SK-N-SH treated with all-trans-retinoic acid at 6 μM for 48 hours (cell line): ENCODE measurements around the gene SVOP.
"Not testable (repeated sequence)": the region's sequence is repeated elsewhere in the genome, so short reads cannot be mapped to it uniquely, and the experiment has no call there.

Experiments used
- ATAC-seq: fragments of 200-7000 bp; cut with Tn5 transposase; 3 replicates; pipeline ENCODE4 v1.9.1; 2020; ENCODE audit warnings: mild to moderate bottlenecking, moderate library complexity
- ARNTL ChIP-seq: fragments of 450-650 bp; formaldehyde crosslinking; IDR thresholded peaks from 2 replicates; pipeline ENCODE4 v1.5.0; 2020; ENCODE audit warnings: low read depth, mild to moderate bottlenecking, moderate library complexity, borderline replicate concordance
- BACH2 ChIP-seq: fragments of 250-450 bp; sonication (Bioruptor Pico); IDR thresholded peaks from 2 replicates; pipeline ENCODE4 v1.9.0; 2021; ENCODE audit warnings: mild to moderate bottlenecking, borderline replicate concordance
- CSDC2 ChIP-seq: fragments of 250-450 bp; sonication (Bioruptor Pico); IDR thresholded peaks from 2 replicates; pipeline ENCODE4 v1.5.0; 2020; ENCODE audit warnings: mild to moderate bottlenecking, moderate library complexity
- ESRRG ChIP-seq: fragments of 250-450 bp; sonication (Bioruptor Pico); IDR thresholded peaks from 2 replicates; pipeline ENCODE4 v1.6.1; 2021; ENCODE audit warnings: mild to moderate bottlenecking
- GLIS3 ChIP-seq: fragments of 250-450 bp; sonication (Bioruptor Pico); IDR thresholded peaks from 2 replicates; pipeline ENCODE4 v1.5.0; 2020; ENCODE audit warnings: mild to moderate bottlenecking, moderate library complexity
- ISL1 ChIP-seq: fragments of 250-450 bp; sonication (Bioruptor Pico); IDR thresholded peaks from 2 replicates; pipeline ENCODE4 v2.1.2; 2022; ENCODE audit warnings: mild to moderate bottlenecking, moderate library complexity
- OSR1 ChIP-seq: fragments of 250-450 bp; sonication (Bioruptor Pico); IDR thresholded peaks from 2 replicates; pipeline ENCODE4 v1.8.0; 2022; ENCODE audit warnings: moderate library complexity, mild to moderate bottlenecking, inconsistent platforms
- PATZ1 ChIP-seq: fragments of 250-450 bp; sonication (Bioruptor Pico); IDR thresholded peaks from 2 replicates; pipeline ENCODE4 v1.8.0; 2020; ENCODE audit warnings: mild to moderate bottlenecking, moderate library complexity, borderline replicate concordance
- PPARA ChIP-seq: fragments of 250-450 bp; sonication (Bioruptor Pico); IDR thresholded peaks from 2 replicates; pipeline ENCODE4 v1.5.0; 2020; ENCODE audit warnings: mild to moderate bottlenecking, borderline replicate concordance
- RARB ChIP-seq: fragments of 250-450 bp; sonication (Bioruptor Pico); IDR thresholded peaks from 2 replicates; pipeline ENCODE4 v1.8.0; 2021; ENCODE audit warnings: mild to moderate bottlenecking, moderate library complexity
- SNAI2 ChIP-seq: fragments of 250-450 bp; sonication (Bioruptor Pico); IDR thresholded peaks from 2 replicates; pipeline ENCODE4 v1.5.0; 2020; ENCODE audit warnings: mild to moderate bottlenecking, moderate library complexity
- TCF4 ChIP-seq: fragments of 250-450 bp; sonication (Bioruptor Pico); IDR thresholded peaks from 2 replicates; pipeline ENCODE4 v1.8.0; 2021; ENCODE audit warnings: mild to moderate bottlenecking, moderate library complexity, borderline replicate concordance
- TOX ChIP-seq: fragments of 250-450 bp; sonication (Bioruptor Pico); IDR thresholded peaks from 2 replicates; pipeline ENCODE4 v1.8.0; 2021; ENCODE audit warnings: mild to moderate bottlenecking, moderate library complexity, borderline replicate concordance
- TSHZ2 ChIP-seq: fragments of 250-450 bp; sonication (Bioruptor Pico); IDR thresholded peaks from 2 replicates; pipeline ENCODE4 v1.5.0; 2020; ENCODE audit warnings: mild to moderate bottlenecking, moderate library complexity
- ZC3H10 ChIP-seq: fragments of 250-450 bp; sonication (Bioruptor Pico); IDR thresholded peaks from 2 replicates; pipeline ENCODE4 v1.5.1; 2021; ENCODE audit warnings: mild to moderate bottlenecking, moderate library complexity
- ZFP30 ChIP-seq: fragments of 450-650 bp; formaldehyde crosslinking; IDR thresholded peaks from 2 replicates; pipeline ENCODE4 v1.5.0; 2022; ENCODE audit warnings: mild to moderate bottlenecking, moderate library complexity
- ZNF565 ChIP-seq: fragments of 450-650 bp; formaldehyde crosslinking; conservative IDR thresholded peaks from 2 replicates; pipeline ENCODE4 v1.5.0; 2020; ENCODE audit warnings: low read depth, mild to moderate bottlenecking, moderate library complexity
- ZNF70 ChIP-seq: fragments of 450-650 bp; formaldehyde crosslinking; IDR thresholded peaks from 2 replicates; pipeline ENCODE4 v1.5.0; 2020; ENCODE audit warnings: mild to moderate bottlenecking, moderate library complexity
- TF ChIP-seq, protein P1 (sequence below): fragments of 250-450 bp; sonication (Bioruptor Pico); IDR thresholded peaks from 2 replicates; pipeline ENCODE4 v1.5.1; 2021; ENCODE audit warnings: mild to moderate bottlenecking, moderate library complexity
- TF ChIP-seq, protein P2 (sequence below): fragments of 250-450 bp; sonication (Bioruptor Pico); IDR thresholded peaks from 2 replicates; pipeline ENCODE4 v1.5.1; 2020; ENCODE audit warnings: low read depth, mild to moderate bottlenecking, moderate library complexity

Gene SVOP

DNA sequence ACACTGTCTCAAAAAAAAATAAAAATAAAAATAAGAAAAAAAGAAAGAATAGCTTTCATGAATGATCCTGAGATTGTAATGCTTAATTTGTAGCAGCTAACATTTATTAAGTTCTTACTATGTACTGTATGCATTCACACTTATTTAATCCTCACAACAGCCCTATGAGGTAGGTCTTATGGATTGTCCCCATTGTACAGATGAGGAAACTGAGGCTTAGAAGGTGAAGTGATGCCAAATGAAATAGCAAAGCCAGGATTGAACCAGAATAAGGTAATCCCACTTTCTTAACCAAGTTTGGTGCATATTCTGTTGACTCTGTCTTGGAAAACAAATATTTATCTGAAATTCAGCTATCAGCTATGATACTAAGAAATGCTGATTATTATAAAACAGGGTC is 33.7 kb upstream of the SVOP start:
- TF ChIP-seq ZC3H10 (CRISPR knock-in tag) (no peak), TSHZ2 (CRISPR knock-in tag) (no peak), ZNF70 (no peak), ZFP30 (CRISPR knock-in tag) (no peak), TCF4 (CRISPR knock-in tag) (no peak), ISL1 (CRISPR knock-in tag) (no peak)
- TF ChIP-seq, all 23 proteins: peak for 0
- ATAC-seq, result no peak

GRCh38 chr12:109054124-109054513 is 33.3 kb upstream of the SVOP start:
- not testable (repeated sequence) for ATAC-seq

DNA sequence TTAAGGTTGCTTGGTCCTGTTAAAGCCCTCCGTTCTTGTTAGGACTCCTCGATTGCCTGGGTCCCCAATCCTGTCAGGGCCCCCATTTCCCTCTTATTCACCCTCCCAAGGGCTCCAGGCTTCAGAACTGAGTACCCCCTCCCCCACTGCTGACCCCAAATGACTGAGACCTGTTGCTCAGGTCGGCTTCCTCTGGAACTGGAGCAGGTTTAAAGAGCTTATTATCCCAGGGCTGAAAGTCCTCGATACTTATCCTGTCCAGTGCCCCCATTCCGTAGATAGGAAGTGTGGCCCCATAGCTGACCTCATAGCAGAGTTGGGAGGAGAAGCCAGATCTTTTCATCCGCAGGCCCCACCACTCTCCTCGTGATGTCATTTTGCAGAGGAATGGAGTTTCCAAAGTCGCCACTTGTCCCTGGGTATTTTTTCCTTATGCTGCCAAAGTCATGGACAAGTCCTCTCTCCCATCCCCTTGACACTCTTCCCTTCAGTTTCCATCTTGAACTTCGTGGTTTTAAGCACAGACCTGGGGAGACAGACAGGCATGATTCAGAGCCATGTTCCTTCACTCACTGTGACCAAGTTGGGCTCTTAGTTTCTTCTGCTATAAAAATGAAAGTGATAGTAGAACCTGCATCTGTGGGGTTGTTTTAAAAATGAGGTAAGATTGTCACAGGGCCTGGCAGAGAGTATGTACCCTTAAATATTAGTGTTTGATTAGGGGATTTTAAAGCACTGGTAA is 32.7 kb upstream of the SVOP start:
- ATAC-seq, result no peak

More for the DNA sequence above, 32.7 kb upstream of the SVOP start:
- TF ChIP-seq SNAI2 (no peak), ZFP30 (CRISPR knock-in tag) (no peak), ARNTL (CRISPR knock-in tag) (no peak), GLIS3 (CRISPR knock-in tag) (no peak), CSDC2 (CRISPR knock-in tag) (no peak), RARB (CRISPR knock-in tag) (no peak), TSHZ2 (CRISPR knock-in tag) (no peak), ZNF565 (no peak), ESRRG (no peak), PATZ1 (CRISPR knock-in tag) (no peak), ZNF70 (no peak), BACH2 (CRISPR knock-in tag) (no peak), OSR1 (CRISPR knock-in tag) (no peak), PPARA (CRISPR knock-in tag) (no peak), ZC3H10 (CRISPR knock-in tag) (no peak), TCF4 (CRISPR knock-in tag) (no peak), TOX (CRISPR knock-in tag) (no peak), ISL1 (CRISPR knock-in tag) (no peak)
- TF ChIP-seq, protein P1, sequence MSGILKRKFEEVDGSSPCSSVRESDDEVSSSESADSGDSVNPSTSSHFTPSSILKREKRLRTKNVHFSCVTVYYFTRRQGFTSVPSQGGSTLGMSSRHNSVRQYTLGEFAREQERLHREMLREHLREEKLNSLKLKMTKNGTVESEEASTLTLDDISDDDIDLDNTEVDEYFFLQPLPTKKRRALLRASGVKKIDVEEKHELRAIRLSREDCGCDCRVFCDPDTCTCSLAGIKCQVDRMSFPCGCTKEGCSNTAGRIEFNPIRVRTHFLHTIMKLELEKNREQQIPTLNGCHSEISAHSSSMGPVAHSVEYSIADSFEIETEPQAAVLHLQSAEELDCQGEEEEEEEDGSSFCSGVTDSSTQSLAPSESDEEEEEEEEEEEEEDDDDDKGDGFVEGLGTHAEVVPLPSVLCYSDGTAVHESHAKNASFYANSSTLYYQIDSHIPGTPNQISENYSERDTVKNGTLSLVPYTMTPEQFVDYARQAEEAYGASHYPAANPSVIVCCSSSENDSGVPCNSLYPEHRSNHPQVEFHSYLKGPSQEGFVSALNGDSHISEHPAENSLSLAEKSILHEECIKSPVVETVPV (CRISPR knock-in tag), result no peak
- TF ChIP-seq, protein P2, sequence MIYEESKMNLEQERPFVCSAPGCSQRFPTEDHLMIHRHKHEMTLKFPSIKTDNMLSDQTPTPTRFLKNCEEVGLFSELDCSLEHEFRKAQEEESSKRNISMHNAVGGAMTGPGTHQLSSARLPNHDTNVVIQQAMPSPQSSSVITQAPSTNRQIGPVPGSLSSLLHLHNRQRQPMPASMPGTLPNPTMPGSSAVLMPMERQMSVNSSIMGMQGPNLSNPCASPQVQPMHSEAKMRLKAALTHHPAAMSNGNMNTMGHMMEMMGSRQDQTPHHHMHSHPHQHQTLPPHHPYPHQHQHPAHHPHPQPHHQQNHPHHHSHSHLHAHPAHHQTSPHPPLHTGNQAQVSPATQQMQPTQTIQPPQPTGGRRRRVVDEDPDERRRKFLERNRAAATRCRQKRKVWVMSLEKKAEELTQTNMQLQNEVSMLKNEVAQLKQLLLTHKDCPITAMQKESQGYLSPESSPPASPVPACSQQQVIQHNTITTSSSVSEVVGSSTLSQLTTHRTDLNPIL (CRISPR knock-in tag), result no peak
